ENCODE data around the gene PDE12. TPM values are rescaled to one million over a fixed set of nuclear protein-coding genes. Genes with fewer than 3 reads are reported as not detected.

PDE12 gene, protein sequence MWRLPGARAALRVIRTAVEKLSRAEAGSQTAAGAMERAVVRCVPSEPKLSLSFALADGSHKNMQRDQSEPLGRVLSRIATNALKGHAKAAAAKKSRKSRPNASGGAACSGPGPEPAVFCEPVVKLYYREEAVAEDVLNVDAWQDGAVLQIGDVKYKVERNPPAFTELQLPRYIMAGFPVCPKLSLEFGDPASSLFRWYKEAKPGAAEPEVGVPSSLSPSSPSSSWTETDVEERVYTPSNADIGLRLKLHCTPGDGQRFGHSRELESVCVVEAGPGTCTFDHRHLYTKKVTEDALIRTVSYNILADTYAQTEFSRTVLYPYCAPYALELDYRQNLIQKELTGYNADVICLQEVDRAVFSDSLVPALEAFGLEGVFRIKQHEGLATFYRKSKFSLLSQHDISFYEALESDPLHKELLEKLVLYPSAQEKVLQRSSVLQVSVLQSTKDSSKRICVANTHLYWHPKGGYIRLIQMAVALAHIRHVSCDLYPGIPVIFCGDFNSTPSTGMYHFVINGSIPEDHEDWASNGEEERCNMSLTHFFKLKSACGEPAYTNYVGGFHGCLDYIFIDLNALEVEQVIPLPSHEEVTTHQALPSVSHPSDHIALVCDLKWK
- 10 to 100 TPM in 1 of 2 donors, 1 to 10 TPM in 1; 9.8 to 16.2 TPM for total RNA-seq
- long read RNA-seq, full-length matches to known transcripts: 20 of 26 reads
- long read RNA-seq, partial matches to known transcripts: 0 of 26 reads
- long read RNA-seq, other reads (novel, unspliced or antisense): 6 of 26 reads

DNA sequence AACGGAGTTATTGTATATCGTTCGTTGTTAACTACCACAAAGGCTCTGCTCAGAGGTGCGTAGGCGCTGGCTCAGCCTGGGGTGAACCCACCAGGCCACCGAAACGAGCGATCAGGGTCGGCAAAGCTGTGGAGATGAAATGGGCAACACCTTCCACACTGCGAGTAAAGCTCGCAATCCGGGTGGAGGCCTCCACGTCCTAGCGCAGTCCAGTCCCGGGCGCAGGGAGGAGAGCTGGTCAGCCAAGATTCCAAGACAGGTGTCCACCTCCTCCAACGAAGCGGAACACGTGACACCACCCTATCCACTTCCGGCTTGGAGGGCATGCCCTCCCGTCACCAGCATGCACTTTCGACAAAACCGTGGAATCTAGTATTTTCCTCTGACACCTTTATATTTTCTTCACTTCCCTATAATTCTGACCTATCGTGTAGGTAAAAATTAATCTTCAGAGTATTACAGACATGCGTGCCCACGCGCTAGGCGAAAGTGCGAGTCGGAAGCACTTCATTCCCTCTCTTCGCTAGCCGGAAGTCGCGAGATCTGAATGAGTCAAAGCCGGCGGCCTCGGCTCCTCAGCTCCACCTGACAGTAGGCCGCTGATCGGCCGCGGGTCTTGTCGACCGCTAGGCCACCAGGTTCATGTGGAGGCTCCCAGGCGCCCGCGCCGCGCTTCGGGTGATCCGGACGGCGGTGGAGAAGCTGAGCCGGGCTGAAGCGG, at the start of gene PDE12:
PDE12 (plus strand) TSS at position 537 of the 721 bp plus-strand sequence; CDS start at position 643, 106 bp downstream.
- peak; percentile 88 for DNase-seq
- intact Hi-C loops (cut with DNase I): loop anchor here (5.0 kb wide), 1 partner anchor 41 kb away; the partner anchor contains the start of gene ARF4 (in 2 of the 2)
- ATAC-seq: peak; percentile 95

DNA sequence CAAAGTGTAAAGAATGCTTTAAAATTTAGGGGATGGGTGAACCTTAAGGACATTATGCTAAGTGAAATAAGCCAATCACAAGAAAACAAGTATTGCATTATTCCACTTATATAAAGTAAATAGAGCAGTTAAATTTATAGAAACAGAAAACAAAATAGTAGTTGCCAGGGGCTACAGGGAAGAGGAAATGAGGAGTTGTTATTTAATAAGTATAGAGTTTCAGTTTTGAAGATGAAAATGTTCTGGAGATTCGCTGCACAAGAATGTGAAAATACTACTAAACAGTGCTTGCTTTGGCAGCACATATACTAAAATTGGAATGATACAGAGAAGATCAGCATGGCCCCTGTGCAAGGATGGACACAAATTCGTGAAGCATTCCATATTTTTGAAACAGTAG, 43.9 kb upstream of the PDE12 start:
- DNase-seq: no peak
- intact Hi-C loops (cut with DNase I): no loop called here
- ATAC-seq: no peak

DNA sequence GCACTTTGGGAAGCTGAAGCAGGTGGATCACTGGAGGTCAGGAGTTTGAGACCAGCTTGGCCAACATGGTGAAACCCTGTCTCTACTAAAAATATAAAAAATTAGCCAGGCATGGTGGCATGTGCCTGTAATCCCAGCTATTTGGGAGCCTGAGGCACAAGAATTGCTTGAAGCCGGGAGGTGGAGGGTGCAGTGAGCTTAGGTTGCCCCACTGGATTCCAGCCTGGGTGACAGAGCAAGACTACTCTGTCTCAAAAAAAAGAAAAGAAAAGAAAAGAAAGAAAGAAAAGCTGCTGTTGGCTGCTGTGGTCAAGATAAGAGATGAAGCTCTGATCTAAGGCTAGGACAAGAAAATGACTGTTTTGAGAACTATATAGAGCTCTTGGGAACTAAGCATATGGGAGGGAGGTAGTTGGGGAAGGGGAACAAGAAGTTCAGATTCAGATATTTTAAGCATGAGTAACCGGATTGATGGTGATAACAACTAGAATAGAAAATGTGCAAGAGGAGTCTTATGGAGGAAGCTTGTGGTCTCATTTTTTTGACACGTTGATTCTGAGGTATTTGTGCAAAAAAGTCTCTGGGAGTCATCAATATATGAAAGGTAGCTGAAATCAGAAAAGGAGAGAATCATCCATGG, 37.7 kb upstream of the PDE12 start:
- intact Hi-C loops (cut with DNase I): no loop called here

DNA sequence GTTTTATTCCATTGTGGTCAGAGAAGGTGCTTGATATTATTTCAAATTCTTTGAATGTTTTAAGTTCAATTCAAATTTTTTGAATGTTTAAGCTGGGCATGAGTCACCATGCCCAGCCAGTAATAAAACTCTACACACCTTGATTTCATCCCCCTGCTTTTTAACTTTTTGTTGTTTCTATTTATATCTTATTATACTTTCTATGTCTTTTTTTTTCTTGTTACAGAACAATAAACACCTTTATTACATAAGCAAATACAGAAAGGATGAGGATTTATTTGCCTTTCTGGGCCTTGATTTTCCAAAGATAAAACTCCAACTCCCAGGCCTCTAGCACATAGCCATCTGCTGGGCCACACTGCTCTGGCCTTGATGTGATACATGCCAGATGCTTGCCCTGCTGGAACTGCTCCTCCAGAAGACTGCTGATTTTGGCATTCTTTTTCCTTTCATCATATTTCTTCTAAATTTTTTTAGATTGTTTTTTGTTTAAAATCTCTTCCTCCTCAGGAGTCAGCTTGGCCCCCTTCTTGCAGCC, 25.9 kb upstream of the PDE12 start:
- intact Hi-C loops (cut with DNase I): no loop called here
- ATAC-seq (no peak), DNase-seq (no peak)

More for the DNA sequence above, 37.7 kb upstream of the PDE12 start:
- DNase-seq (no peak), ATAC-seq (no peak)

DNA sequence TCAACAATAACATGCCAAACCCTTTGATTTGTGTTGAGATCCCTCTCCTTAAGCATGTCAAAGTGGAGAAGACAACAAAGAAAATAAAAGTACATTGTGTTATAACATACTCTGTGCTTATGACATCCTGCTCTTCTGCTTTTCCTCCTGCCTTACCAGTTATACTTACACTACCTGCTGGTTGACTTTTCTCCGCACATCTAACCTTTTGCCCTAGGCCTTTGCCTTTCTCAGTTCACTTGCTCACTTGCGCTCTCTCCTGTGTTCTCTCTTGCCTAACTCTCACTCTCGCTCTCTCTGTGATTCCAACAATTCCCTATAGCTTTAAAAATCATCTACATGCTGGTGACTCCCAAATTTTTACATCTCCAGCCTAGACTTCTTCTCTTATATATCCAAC, 17.6 kb upstream of the PDE12 start:
- ATAC-seq: no peak
- DNase-seq: no peak
- intact Hi-C loops (cut with DNase I): no loop called here

DNA sequence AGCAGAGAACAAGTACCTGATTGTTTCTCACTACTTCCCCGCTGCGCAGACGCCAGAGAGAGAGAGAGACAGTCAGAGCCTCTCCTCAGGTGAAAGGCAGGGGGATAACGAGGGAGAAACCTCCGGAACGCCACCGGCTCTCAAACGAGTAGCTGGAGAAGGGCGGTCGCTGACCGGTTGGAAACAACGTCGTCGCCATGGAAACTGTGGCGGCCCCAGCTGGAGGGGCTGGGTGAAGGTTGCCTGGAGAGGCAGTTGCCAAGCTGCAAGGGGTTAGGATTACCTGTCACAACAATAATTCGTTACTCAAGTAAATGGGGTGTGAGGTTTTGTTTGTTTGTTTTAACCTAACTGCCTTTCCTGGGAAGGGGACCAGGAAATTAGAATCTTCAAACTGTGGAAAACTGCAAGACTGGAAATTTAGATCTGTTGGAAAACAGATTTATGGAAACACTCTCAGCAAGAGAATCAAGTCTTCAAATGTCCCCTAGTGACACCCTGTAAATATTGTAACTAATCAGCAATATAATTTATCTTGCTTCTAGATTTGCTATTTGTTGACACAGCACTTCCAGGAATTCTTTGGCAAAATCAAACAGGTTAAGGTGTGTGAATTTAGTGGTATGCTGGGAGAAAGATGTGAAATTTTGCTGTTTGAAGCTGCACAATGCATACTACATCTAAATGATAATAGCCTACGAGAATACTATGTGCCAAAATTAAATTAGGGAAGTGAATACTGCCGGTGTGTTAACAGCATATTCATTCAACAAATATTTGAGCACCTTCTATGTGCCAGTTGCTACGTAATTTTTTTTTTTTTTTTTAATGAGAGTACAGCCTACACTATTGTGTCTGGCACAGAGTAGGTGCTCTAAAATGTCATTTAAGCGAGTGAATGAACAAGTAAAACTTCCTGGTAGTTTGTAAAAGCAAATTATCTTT, 11.6 kb upstream of the PDE12 start, which contains the start of gene DNAH12:
DNAH12 (minus strand) TSS at position 164 of the 945 bp plus-strand sequence. CDS start 1,474 bp downstream, outside the sequence.
- DNase-seq: no peak
- intact Hi-C loops (cut with DNase I): no loop called here
- ATAC-seq: peak in 1 of 2 donors; percentile 63

DNA sequence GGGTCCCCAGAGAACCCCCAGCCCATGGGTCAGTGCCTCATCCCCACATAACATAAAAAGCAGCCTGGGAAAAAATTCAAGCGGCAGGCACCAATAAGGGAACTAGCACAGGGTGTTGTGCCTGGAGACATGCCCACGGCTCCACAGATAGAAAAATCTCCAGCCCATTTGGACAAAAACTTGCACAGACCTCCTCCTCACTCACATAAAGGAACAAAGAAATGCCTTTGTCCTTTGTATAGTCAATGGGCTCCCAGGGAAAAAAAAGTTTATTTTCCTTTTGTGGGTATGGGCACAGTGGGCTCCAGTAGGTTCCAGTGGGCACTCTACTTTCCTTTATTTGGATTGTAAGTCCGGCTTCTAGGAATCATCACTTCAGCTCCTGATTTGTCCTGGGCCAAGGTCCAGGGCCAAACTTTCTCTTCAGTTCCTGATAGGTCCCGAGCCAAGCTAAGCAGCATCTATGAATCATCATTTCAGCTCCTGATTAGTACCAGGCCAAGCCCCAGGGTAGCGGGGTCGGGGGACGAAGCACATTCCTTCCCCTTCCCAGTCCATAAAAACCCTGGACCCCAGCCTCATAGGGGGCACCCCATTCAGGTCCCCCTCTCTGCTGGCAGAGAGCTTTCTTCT, 10.3 kb upstream of the PDE12 start:
- ATAC-seq (peak; percentile 78 to 96), DNase-seq (peak; percentile 62)
- intact Hi-C loops (cut with DNase I): no loop called here

DNA sequence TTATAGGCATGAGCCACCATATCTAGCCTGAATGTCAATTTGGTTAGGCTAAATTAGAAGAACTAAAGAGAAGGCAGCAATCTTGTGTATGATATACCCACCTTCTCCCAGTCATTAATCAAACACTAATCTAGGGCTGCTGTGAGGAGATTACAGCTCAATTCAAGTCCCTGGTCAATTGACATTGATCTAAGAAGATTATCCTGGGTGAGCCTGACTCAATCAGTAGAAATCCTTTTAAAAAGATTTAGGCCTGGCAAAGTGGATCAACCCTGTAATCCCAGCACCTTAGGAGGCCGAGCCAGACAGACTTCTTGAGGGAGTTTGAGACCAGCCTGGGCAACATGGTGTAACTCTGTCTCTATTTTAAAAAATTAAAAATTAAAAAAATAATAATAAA, 9.5 kb upstream of the PDE12 start:
- DNase-seq (no peak), ATAC-seq (no peak)
- intact Hi-C loops (cut with DNase I): no loop called here

DNA sequence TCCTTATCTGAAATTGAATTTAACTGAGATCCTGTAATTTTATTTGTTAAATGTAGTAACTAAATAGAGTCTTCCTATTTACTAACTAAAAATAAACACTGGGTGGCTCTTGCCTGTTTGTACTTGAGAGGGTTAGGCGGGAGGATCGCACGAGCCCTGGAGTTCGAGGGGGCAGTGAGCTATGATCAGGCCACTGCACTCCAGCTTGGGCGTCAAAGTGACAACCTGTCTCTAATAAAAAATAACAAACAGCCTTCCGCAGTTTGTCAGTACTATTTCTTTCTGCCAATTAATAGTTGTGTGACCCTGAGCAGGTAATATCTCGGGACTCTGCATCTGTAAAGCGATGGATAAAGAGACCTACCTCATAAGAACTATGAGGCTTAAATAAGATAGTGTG, 768 bp upstream of the PDE12 start:
- intact Hi-C loops (cut with DNase I): loop anchor here (5.0 kb wide), 1 partner anchor 42 kb away; the partner anchor contains the start of gene ARF4 (in 2 of the 2)
- ATAC-seq (peak in 1 of 2 donors; percentile 1), DNase-seq (no peak)

DNA sequence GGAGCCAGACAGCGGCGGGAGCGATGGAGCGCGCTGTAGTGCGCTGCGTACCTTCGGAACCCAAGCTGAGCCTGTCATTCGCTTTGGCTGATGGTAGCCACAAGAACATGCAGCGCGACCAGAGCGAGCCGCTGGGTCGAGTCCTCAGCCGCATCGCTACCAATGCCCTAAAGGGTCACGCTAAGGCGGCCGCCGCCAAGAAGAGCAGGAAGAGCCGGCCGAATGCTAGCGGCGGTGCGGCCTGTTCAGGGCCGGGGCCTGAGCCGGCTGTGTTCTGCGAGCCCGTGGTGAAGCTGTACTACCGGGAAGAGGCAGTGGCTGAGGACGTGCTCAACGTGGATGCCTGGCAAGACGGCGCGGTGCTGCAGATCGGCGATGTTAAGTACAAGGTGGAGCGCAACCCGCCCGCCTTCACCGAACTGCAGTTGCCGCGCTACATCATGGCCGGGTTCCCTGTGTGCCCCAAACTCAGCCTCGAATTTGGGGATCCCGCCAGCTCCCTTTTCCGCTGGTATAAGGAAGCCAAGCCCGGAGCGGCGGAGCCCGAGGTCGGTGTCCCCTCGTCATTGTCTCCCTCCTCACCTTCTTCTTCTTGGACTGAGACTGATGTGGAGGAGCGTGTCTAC, 498 bp downstream of the PDE12 start:
- intact Hi-C loops (cut with DNase I): loop anchor here (5.0 kb wide), 1 partner anchor 41 kb away; the partner anchor contains the start of gene ARF4 (in 2 of the 2)
- ATAC-seq: peak; percentile 53 to 67
- DNase-seq: peak; percentile 40

DNA sequence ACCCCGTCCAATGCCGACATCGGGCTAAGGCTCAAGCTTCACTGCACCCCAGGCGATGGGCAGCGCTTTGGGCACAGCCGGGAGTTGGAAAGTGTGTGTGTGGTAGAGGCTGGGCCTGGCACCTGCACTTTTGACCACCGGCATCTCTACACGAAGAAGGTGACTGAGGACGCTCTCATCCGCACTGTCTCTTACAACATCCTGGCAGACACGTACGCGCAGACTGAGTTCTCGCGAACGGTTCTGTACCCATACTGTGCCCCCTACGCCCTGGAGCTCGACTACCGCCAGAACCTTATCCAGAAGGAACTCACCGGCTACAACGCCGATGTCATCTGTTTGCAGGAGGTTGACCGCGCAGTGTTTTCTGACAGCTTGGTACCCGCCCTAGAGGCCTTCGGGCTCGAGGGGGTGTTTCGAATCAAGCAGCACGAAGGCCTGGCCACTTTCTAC, 1.0 kb downstream of the PDE12 start:
- intact Hi-C loops (cut with DNase I): loop anchor here (5.0 kb wide), 1 partner anchor 40 kb away; the partner anchor contains the start of gene ARF4 (in 2 of the 2)
- DNase-seq (no peak), ATAC-seq (peak in 1 of 2 donors; percentile 17)

DNA sequence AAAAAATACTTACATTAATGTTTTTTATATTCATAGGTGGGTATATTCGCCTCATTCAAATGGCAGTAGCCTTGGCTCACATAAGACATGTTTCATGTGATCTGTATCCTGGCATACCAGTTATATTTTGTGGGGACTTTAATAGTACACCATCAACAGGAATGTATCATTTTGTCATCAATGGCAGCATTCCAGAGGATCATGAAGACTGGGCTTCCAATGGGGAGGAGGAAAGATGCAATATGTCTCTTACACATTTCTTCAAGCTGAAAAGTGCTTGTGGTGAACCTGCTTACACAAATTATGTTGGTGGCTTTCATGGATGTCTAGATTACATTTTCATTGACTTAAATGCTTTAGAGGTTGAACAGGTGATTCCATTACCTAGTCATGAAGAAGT, 3.5 kb downstream of the PDE12 start:
- DNase-seq (no peak), ATAC-seq (no peak)
- intact Hi-C loops (cut with DNase I): loop anchor here (5.0 kb wide), 1 partner anchor 38 kb away; the partner anchor contains the start of gene ARF4 (in 2 of the 2)

DNA sequence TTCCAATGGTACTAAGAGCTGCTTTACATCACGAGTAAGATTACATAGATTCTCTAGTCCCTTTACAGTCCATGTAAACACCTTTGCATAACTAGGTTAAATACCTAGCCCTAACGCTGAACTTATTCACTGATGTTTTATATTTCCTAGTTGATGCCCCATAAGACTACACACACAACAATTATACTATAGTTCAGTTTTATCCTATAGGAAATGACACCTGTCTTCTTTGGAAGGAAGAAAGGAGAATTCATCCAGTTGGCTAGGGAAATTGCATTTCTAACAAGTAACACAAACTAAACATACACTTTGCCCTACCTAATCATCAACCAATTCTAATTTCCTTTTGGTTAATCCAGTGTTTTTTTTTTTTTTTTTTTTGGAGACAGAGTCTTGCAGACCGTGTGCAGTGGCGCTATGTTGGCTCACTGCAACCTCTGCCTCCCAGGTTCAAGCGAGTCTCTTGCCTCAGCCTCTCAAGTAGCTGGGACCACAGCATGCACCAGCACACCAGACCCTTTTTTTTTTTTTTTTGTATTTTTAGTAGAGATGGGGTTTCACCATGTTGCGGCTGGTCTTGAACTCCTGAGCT, 13.9 kb downstream of the PDE12 start:
- intact Hi-C loops (cut with DNase I): no loop called here
- DNase-seq: no peak
- no peak for ATAC-seq

DNA sequence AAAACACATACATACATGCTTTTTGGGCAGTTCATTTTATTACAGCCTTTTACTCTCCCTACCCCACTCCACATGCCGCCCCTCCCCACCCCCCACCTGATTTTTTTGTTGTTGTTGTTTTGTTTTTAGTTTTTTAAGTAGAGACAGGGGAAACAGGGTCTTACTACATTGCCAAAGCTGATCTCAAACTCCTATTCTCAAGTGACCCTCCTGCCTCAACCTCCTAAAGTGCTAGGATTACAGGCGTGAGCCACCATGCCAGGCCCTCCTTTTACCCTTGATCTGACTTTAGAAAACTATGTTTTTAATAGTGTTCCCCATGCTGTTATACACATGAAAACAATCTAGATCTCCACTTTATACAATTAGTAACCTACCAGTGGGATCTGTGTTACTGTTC, 14.8 kb downstream of the PDE12 start:
- intact Hi-C loops (cut with DNase I): no loop called here
- no peak for DNase-seq
- ATAC-seq: no peak

DNA sequence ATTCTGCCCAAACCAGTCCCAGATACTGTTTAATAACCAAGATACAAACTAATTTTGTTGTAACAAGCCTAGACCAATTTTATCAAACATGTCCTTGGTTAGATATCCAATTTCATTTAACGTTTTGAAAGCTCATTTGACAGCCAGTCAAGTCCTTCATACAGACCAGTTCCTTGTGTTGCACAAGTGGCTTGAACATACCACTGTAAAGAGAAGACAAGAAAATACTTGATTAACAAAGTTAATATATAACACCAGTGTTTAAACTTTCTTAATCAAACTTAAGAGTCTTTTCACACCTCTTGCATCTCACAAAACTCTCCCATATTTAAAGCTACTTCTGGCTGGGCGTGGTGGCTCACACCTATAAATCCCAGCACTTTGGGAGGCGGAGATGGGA, 16.0 kb downstream of the PDE12 start:
- intact Hi-C loops (cut with DNase I): no loop called here
- ATAC-seq (no peak), DNase-seq (no peak)

Measured in left cardiac atrium (tissue), 4 donors.